DOHH2 (cell line): ENCODE results near the gene ATG16L1.

Source experiments
- H3F3A ChIP-seq: fragments of 200-600 bp; sonication (generic), shearing (Covaris generic); 2 replicates; pipeline ENCODE4 v1.6.0; 2016; ENCODE audit warnings: antibody characterized with exemption, mild to moderate bottlenecking; ENCODE audit not compliant: control insufficient read depth, insufficient read depth
- H3K27ac ChIP-seq: fragments of 200-600 bp; sonication (generic); 2 replicates; pipeline ENCODE4 v1.5.1; 2014; ENCODE audit warnings: low read depth, mild to moderate bottlenecking, low read length, moderate library complexity
- H3K27me3 ChIP-seq: fragments of 200-600 bp; sonication (generic); 2 replicates; pipeline ENCODE4 v1.6.1; 2014; ENCODE audit warnings: mild to moderate bottlenecking, low read length, mixed read lengths; ENCODE audit not compliant: control insufficient read depth
- H3K36me3 ChIP-seq: fragments of 200-600 bp; sonication (generic); 2 replicates; pipeline ENCODE4 v1.6.1; 2014; ENCODE audit warnings: mild to moderate bottlenecking, low read length, moderate library complexity, mixed read lengths; ENCODE audit not compliant: control insufficient read depth
- H3K4me1 ChIP-seq: fragments of 200-600 bp; sonication (generic); 2 replicates; pipeline ENCODE4 v1.6.1; 2014; ENCODE audit warnings: mild to moderate bottlenecking, low read length, mixed read lengths; ENCODE audit not compliant: control insufficient read depth
- H3K4me2 ChIP-seq: fragments of 200-600 bp; sonication (generic); 2 replicates; pipeline ENCODE4 v1.6.0; 2014; ENCODE audit warnings: mild to moderate bottlenecking, low read length, moderate library complexity
- H3K4me3 ChIP-seq: fragments of 200-600 bp; sonication (generic); 2 replicates; pipeline ENCODE4 v1.5.1; 2014; ENCODE audit warnings: mild to moderate bottlenecking, low read length, mixed read lengths
- H3K79me2 ChIP-seq: fragments of 200-600 bp; sonication (generic); 2 replicates; pipeline ENCODE4 v1.6.1; 2014; ENCODE audit warnings: mild to moderate bottlenecking, low read length, mixed read lengths; ENCODE audit not compliant: control insufficient read depth
- H3K9me2 ChIP-seq: fragments of 200-600 bp; sonication (generic); replicated peaks from 2 replicates; pipeline ENCODE4 v1.6.1; 2014; ENCODE audit warnings: mild to moderate bottlenecking, low read length, mixed read lengths; ENCODE audit not compliant: control insufficient read depth
- H3K9me3 ChIP-seq: fragments of 200-600 bp; sonication (generic); 2 replicates; pipeline ENCODE4 v1.6.1; 2014; ENCODE audit warnings: antibody characterized with exemption, low read length, mixed read lengths; ENCODE audit not compliant: control insufficient read depth, insufficient read depth
- H4K20me1 ChIP-seq: fragments of 200-600 bp; sonication (generic); 2 replicates; pipeline ENCODE4 v1.6.0; 2014; ENCODE audit warnings: low read depth, mild to moderate bottlenecking, antibody characterized with exemption, low read length, moderate library complexity; ENCODE audit not compliant: control insufficient read depth, insufficient read depth
- CTCF ChIP-seq: fragments of 200-600 bp; sonication (generic); IDR thresholded peaks from one replicate; pipeline ENCODE4 v1.5.1; 2014; ENCODE audit warnings: antibody characterized with exemption, mild to moderate bottlenecking, low read depth, low read length; ENCODE audit not compliant: poor library complexity, severe bottlenecking
- EZH2phosphoT487 ChIP-seq: fragments of 200-600 bp; sonication (generic); IDR thresholded peaks from 2 replicates; pipeline ENCODE4 v1.6.1; 2017; ENCODE audit warnings: borderline replicate concordance, mild to moderate bottlenecking, antibody characterized with exemption, low read length, moderate library complexity, mixed read lengths

ATG16L1 gene

GRCh38 chr2:233209533-233210171 lies 41.8 kb upstream of the ATG16L1 start:
- Histone ChIP-seq H3K27ac (no peak overlapping the region), H3K9me2 (no peaks in the 10 kb centered on the region), H3K36me3 (peaks cover 5% of the 10 kb centered on the region; the same call in 1 of the 2 replicates), H4K20me1 (no peaks in the 10 kb centered on the region), H3K4me1 (peaks cover 18% of the 10 kb centered on the region), H3K4me2 (no peak overlapping the region), H3K9me3 (no peaks in the 10 kb centered on the region), H3K4me3 (no peak overlapping the region), H3K27me3 (no peaks in the 10 kb centered on the region), H3F3A (no peaks in the 10 kb centered on the region), H3K79me2 (no peaks in the 10 kb centered on the region)
- no peak for TF ChIP-seq CTCF
- no peak for TF ChIP-seq EZH2phosphoT487

DNA sequence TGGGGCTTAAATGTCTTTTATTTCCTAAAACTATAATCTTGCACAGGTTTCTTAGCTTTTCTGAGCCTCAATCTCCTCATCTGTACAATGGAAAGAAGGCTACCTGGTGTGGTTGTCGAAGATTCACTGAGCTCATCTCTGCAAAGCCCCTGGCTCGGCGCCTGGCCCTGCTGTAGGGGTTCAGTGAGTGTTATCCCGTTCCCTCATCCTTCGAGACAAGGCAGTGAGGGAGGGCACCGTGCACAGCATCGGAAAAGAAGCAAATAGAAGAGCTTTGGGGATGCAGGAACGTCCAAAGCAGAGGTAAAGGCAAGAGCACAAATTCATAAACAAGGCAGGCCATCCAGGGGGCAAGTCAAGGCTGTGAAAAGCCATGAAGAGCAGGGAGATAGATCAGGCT lies 41.2 kb upstream of the ATG16L1 start:
- no peak for TF ChIP-seq CTCF
- TF ChIP-seq EZH2phosphoT487: no peak
- Histone ChIP-seq H3K9me3 (no peaks in the 10 kb centered on the region), H3K36me3 (peaks cover 3% of the 10 kb centered on the region; the same call in 1 of the 2 replicates), H3K4me2 (no peak overlapping the region), H3F3A (no peaks in the 10 kb centered on the region), H3K27me3 (no peaks in the 10 kb centered on the region), H3K4me1 (peaks cover 18% of the 10 kb centered on the region), H3K27ac (no peak overlapping the region), H3K9me2 (no peaks in the 10 kb centered on the region), H4K20me1 (no peaks in the 10 kb centered on the region), H3K4me3 (no peak overlapping the region), H3K79me2 (no peaks in the 10 kb centered on the region)

DNA sequence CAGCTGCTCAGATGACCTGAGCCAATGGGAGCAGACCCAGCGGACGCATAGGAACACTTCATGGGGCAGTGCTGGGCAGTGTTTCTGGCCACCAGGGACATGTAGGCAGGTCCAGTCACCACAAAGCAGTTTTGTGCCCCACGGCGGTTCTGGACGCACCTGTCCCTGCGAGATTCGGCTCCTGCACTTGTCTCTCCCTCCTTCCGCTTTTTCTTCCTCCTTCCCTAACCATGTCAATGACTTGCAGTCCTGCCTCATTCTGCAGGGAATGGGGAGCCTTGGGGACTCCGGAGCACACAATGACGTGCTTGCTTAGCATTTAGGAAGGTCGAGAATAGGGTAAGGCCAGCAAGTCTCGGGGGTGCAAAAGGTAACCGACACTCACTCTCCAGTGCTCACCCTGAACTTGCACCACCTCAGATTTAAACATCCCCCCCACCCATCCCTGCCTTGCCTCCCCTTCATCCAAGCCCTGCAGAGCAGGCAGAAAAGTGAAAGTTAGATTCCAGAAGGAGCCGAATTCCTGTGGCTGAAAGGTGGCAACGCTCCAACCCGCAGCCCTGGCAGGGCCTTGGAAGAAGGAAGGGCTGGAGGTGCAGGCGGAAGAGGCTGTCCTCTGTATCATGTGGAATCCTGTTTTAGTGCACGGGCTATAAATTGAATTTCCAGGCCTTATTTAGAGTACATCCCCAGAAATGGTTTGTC lies 40.5 kb upstream of the ATG16L1 start:
- Histone ChIP-seq H3K9me2 (no peaks in the 10 kb centered on the region), H3K79me2 (no peaks in the 10 kb centered on the region), H3K27ac (no peak overlapping the region), H3K4me3 (no peak overlapping the region), H4K20me1 (no peaks in the 10 kb centered on the region), H3K36me3 (peaks cover 3% of the 10 kb centered on the region; the same call in 1 of the 2 replicates), H3K27me3 (no peaks in the 10 kb centered on the region), H3K9me3 (no peaks in the 10 kb centered on the region), H3K4me2 (no peak overlapping the region), H3F3A (no peaks in the 10 kb centered on the region), H3K4me1 (peaks cover 18% of the 10 kb centered on the region)
- TF ChIP-seq CTCF: no peak
- no peak for TF ChIP-seq EZH2phosphoT487
